ENCODE data around the gene QARS1.

The QARS1 gene

GRCh38 chr3:49058011-49058410, 46.5 kb downstream of the QARS1 start:
- Histone ChIP-seq H3K27ac (no peak overlapping the region), H3K4me3 (no peak overlapping the region)
- no peak for DNase-seq (ENCODE audit: low spot score)
- TF ChIP-seq CTCF (IDR thresholded peaks at IDR 0.05), result no peak

GRCh38 chr3:49057268-49057667, 47.3 kb downstream of the QARS1 start:
- Histone ChIP-seq H3K4me3 (no peak overlapping the region), H3K27ac (no peak overlapping the region)
- TF ChIP-seq CTCF (IDR thresholded peaks at IDR 0.05), result no peak
- DNase-seq (ENCODE audit: low spot score), result no peak

- Histone ChIP-seq H3K27ac (no peak overlapping the region), H3K4me3 (no peak overlapping the region)
- TF ChIP-seq CTCF (IDR thresholded peaks at IDR 0.05), result no peak
- no peak for DNase-seq (ENCODE audit: low spot score)
Observed at GRCh38 chr3:49054344-49054862, 50.2 kb downstream of the QARS1 start.

GRCh38 chr3:49053543-49053942, 51.0 kb downstream of the QARS1 start:
- no peak overlapping the region for H3K4me3 ChIP-seq
- no peak overlapping the region for H3K27ac ChIP-seq
- no peak for DNase-seq (ENCODE audit: low spot score)
- no peak for TF ChIP-seq CTCF (IDR thresholded peaks at IDR 0.05)

All from coronary artery (tissue), 2 donors.